Endothelial cell of umbilical vein (primary cell): Measurements from ENCODE around the gene KRT76.

Source experiments
- POLR2A ChIP-seq: IDR thresholded peaks from 2 replicates; pipeline ENCODE4 v1.6.1; 2012; ENCODE audit warnings: low read depth, mild to moderate bottlenecking, control low read depth, low read length
- TF ChIP-seq, protein P1 (sequence below), 2 donors: IDR thresholded peaks; 1 replicate in 1 of 2; 2 replicates in 1 of 2; pipeline ENCODE4 v1.5.1; 2011; ENCODE audit warnings: low read length in 2 of 2, mild to moderate bottlenecking in 2 of 2, moderate library complexity in 2 of 2, control low read depth in 1 of 2, inconsistent platforms in 1 of 2, low read depth in 1 of 2; ENCODE audit not compliant: insufficient read depth in 1 of 2; ENCODE audit errors: extremely low read depth in 1 of 2

DNA sequence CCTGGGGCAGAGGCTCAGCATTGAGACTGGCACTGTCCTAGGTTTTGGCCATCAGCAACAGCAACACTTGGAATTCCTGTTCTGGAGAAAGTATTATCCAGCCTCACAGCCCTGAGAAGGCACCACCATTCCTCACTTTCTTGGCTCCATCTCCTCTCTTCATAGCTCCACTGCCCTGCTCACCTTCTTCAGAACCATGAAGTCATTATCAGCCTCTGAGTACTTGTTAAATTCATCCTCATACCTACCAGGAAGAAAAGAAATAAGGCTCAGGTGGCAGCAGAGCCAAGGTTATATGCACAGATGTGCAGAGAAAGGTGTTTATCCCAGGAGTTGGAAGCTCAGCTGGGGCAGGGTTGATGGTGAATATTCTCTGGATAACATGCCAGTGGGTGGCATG is 25.4 kb downstream of the KRT76 start:
- TF ChIP-seq POLR2A: no peak
- TF ChIP-seq, protein P1, sequence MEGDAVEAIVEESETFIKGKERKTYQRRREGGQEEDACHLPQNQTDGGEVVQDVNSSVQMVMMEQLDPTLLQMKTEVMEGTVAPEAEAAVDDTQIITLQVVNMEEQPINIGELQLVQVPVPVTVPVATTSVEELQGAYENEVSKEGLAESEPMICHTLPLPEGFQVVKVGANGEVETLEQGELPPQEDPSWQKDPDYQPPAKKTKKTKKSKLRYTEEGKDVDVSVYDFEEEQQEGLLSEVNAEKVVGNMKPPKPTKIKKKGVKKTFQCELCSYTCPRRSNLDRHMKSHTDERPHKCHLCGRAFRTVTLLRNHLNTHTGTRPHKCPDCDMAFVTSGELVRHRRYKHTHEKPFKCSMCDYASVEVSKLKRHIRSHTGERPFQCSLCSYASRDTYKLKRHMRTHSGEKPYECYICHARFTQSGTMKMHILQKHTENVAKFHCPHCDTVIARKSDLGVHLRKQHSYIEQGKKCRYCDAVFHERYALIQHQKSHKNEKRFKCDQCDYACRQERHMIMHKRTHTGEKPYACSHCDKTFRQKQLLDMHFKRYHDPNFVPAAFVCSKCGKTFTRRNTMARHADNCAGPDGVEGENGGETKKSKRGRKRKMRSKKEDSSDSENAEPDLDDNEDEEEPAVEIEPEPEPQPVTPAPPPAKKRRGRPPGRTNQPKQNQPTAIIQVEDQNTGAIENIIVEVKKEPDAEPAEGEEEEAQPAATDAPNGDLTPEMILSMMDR (IDR thresholded peaks at IDR 0.05; ENCODE audit: extremely low read depth in 1 of 2, insufficient read depth in 1 of 2, low read depth in 1 of 2, low read length in 2 of 2): no peak
